ENCODE data around the gene TPCN2. TPM values are rescaled to one million over a fixed set of nuclear protein-coding genes. Genes with fewer than 3 reads are reported as not detected.

The TPCN2 gene
- total and polyA plus RNA-seq, 9 of the 15 experiments (the other 6 are each of a cell fraction or from before 2014, with no cell fraction given): 0.66 to 10.2 (median 4.6) TPM

- no peak for TF ChIP-seq CHD7 (IDR thresholded peaks at IDR 0.05; ENCODE audit: low read depth, low read length)
- TF ChIP-seq HMGXB4 (CRISPR knock-in tag; IDR thresholded peaks at IDR 0.05): no peak
- TF ChIP-seq KLF13 (tag; IDR thresholded peaks at IDR 0.05; ENCODE audit: borderline replicate concordance, low read depth): no peak
- no peak for TF ChIP-seq SAP30 (IDR thresholded peaks at IDR 0.05; ENCODE audit: borderline replicate concordance, insufficient read depth, low read depth, low read length, poor library complexity, severe bottlenecking)
- TF ChIP-seq ZNF253 (CRISPR knock-in tag; conservative IDR thresholded peaks at IDR 0.05): no peak
- no peak for TF ChIP-seq ZEB2 (IDR thresholded peaks at IDR 0.05)
- TF ChIP-seq ZNF24 (IDR thresholded peaks at IDR 0.05): no peak
- TF ChIP-seq BHLHE40 (IDR thresholded peaks at IDR 0.05; ENCODE audit: low read length): no peak
- no peak for TF ChIP-seq E2F3 (CRISPR knock-in tag; IDR thresholded peaks at IDR 0.05)
- no peak for TF ChIP-seq STAT5B (CRISPR knock-in tag; IDR thresholded peaks at IDR 0.05)
- no peak for TF ChIP-seq CCAR2 (IDR thresholded peaks at IDR 0.05; ENCODE audit: low read depth, low read length)
- TF ChIP-seq HNRNPL (IDR thresholded peaks at IDR 0.05; ENCODE audit: low read depth, low read length): no peak
- TF ChIP-seq CGGBP1 (CRISPR knock-in tag; IDR thresholded peaks at IDR 0.05): no peak
- TF ChIP-seq, protein P1, sequence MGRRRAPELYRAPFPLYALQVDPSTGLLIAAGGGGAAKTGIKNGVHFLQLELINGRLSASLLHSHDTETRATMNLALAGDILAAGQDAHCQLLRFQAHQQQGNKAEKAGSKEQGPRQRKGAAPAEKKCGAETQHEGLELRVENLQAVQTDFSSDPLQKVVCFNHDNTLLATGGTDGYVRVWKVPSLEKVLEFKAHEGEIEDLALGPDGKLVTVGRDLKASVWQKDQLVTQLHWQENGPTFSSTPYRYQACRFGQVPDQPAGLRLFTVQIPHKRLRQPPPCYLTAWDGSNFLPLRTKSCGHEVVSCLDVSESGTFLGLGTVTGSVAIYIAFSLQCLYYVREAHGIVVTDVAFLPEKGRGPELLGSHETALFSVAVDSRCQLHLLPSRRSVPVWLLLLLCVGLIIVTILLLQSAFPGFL (CRISPR knock-in tag; IDR thresholded peaks at IDR 0.05): no peak
Measured at GRCh38 chr11:69113646-69114340, 65.1 kb downstream of the TPCN2 start (continued).

Data from K562 (cell line).